Germinal center (tissue), 1 donor: Measurements from ENCODE around the gene CDH16.
"Not testable (repeated sequence)": the region's sequence is repeated elsewhere in the genome, so short reads cannot be mapped to it uniquely, and the experiment has no call there.

Source experiments
- DNase-seq: peaks from one replicate; pipeline ENCODE4 v3.0.0; 2012; ENCODE audit warnings: mixed read lengths, low spot score

The CDH16 gene

DNA sequence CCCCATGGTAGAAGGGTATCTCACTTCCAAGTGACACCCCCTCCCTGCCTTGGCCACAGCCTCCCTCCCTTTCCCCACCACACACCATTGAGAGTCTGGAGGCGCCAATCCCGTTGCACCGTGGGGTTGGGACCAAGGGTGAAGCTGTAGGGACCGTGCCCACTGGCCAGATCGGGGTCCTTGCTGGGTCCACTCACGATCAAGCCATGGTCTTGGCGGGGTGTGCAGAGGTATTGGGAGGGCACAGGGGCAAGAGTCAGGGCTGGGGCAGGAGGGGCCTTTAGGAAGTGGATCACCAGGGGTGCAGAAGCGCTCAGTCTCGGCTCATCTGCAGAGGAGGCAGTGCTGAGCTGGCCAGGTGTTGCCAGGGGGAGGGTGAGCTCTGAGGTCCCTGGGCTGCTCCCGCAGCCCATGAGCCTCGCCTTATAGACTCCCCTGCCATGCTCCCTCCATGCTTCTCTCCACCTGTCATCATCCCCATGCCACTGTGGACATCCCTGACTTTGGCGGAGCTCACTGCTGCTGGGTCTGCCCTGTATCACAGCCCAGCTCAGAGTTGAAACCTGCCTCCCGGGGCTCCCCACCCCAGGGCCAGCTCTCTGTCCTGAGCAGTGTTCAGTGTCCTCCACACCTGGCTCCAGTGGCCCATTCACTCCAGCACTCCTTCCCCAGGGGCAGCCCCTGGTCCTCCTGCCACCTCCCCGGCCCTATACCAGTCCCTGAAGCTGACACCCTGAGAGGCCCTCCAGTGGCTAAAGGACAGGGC is 8.3 kb downstream of the CDH16 start:
- no peak for DNase-seq

- DNase-seq: no peak
Observed at GRCh38 chr16:66908762-66909559, 9.7 kb downstream of the CDH16 start.

DNA sequence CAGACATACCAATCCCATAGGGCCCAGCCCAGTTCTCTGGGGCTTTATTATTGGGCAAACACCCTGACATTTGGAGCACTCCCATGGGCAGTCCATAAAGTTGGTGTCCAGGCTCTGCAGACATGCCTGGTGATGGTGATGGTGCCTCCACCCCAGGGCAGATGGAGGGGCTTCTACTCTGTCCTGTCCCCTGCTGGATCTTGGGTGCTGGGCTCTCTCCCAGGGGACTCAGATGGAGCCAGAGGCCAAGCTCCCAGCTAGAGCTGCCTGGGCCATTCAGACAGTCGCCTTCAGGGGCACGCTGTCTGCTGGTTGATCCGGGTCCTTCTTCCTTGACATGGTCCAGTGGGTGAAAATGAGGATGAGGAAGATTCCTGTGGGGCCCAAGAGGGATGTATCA is 10.6 kb downstream of the CDH16 start:
- no peak for DNase-seq

- DNase-seq: no peak
Observed at GRCh38 chr16:66906916-66907836, 11.5 kb downstream of the CDH16 start.

DNA sequence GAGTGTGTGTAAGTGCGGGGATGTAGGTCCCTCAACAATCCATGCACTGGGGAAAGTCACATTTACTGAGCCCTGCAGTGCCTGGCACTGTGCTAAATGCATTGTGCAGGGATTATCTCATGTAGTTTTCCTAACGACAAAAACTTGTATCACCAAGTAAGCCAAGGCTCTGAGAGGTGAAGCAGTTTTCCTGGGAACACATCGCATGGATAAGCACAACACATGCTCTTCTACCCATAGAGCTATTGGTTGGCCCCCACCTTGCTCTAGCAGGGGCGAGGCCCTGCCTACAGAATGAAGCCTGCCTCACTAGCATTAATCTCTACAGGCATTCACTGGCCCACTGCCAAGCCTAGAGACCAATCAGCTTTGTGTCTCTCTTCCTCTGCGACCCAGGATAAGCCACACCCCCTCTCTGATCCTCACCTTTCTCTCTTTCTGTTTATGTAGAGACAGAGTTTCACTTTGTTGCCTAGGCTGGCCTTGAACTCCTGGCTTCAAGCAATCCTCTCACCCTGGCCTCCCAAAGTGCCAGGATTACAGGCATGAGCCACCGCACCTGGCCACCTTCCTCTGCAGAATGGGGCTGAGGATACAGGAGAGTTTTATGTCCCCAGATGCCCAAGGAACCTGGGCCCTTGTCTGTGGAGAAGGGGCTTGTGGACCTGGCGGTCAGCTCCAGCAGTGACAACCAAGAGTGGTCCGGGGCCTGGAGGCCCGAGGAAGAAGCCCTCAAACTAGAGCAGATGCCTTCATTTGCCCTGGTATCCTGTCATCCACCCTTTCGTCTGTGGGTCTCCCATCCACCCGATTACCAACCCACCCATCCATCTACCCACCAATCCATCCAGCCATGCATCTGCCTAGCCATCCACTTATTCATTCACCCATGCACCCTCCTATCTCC is 12.8 kb downstream of the CDH16 start:
- no peak for DNase-seq

- DNase-seq: no peak
Observed at GRCh38 chr16:66904846-66905632, 13.6 kb downstream of the CDH16 start.

GRCh38 chr16:66904428-66904845 is 14.2 kb downstream of the CDH16 start:
- no peak for DNase-seq

DNA sequence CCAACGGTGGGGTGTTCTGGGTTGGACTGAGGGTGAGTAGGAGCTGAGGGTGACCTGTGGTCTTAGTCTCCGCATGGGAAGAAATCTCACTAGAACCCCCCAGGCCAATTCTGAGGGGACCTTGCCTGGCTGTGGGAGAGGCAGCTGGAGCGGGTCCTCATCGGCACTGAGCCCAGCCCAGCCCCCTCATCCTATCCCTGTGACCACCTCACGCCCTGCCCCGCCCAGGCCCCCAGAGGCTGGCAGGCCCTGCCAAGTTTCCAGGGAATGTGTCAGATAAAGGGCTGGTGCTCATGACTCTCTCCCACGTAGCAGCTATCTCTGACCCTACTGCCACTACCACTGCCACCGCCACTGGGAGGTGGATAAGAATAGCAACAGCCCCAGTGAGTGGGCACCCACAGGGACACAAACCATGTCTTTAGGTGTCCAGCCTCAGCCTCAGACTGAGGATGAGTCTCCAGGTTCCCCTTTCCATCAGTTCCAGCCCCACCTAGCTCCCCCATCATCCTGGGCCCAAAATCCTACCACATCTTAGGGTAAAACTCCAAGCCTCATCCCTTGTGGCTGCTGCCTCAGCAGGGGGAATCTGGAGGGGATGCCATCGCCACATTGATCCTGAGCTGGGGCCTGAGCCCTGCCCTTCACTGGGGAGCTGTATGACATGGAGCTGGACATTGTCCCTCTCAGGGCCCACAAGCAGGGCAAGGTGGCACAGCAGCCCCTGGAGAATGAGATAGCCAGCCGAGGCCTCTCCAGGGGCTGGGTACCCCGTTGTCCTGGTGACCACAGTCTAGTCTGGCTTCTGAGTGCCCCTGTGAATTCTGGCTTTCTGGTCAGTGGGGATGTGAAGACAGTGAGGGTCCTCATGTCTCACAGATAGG is 14.9 kb downstream of the CDH16 start:
- DNase-seq: no peak

GRCh38 chr16:66902648-66903543 is 15.8 kb downstream of the CDH16 start:
- DNase-seq: no peak

DNA sequence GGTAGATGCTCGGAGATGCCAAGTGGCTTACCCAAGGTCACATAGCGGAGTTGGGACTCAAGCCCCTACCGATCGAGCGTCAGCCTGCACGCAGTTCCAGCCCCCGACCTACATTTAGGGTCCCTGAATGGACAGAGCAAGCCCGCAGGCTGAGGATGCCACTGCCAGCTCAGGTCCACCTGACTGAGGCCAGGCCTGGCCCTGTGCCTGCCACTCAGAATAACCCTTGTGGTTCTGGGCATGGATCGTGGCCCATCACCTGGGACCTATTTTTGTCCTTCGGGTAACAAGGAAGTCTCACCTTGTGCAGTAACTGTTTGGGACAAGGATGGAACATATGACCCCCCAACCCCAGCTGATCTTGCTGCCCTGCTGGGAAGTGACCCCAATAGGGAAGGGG is 17.1 kb downstream of the CDH16 start:
- no peak for DNase-seq

DNA sequence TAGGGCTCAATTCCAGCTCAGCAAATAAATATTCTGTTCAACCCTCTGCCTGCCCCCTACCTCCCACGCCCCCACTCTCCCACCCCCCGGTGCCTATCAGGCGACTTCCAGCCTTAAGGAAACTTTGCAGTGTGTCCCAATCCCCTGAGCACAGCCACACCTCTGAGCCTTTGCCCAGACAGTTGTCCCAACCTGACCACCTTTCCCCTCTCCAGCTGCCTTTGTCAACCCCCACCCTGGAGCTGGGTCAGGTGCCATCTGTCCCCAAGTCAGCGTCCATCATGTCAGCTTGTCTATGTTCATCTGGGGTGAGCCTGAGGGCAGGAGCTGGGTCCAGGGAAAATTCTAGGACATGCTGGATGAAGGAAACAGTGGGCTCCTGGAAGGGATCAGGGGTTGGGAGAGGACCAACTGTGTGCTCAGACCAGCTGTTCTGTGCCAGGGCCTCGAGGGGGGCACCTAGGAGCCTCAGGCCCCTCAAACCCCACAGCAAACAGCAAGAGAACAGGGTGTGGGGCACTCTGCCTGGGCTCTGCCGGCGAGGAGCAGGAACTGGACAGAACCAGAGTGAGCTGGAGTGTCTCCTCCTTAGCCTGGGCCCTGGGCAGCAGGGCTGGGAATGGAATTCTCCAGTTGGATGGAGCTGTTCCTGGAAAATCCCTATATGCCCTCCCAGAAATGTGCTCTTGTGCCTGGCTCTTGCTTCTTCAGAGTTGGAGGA is 17.8 kb downstream of the CDH16 start:
- DNase-seq: no peak

DNA sequence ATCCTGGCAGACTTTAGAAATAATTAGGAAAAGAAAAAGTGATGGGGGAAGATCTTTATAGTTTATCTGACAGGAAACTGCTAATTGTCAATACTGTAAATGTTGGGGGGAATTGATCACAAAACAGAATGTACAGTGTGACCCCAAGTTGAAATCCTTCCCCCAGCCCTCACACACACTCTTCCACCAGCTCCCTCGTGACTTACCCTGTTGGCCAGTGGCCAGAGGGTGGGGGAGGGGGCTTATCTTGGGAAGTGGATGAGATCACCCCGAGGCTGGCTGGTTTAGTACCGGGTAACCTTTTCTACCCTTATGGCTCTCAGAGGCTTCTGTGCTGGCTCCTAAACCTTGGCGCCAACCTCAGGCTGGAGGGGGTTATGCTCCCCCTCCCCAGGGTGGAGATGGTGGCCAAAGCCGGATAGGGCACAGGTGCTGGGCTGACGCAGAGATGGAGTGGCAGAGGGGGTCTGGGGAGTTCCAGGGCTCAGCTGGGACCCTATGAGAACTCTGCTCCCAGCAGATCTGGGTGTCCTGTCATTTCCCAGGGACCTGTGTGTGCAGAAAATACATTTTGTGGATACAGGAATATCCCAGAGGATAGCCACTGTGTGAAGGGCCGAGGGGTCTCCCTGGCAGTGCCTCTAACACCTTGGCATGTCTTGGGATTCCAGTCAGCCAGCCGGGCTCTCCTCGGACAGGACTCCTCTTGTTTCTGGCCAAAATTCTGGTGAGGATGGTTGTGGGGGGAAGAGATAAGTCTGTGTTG is 18.6 kb downstream of the CDH16 start:
- DNase-seq: no peak

DNA sequence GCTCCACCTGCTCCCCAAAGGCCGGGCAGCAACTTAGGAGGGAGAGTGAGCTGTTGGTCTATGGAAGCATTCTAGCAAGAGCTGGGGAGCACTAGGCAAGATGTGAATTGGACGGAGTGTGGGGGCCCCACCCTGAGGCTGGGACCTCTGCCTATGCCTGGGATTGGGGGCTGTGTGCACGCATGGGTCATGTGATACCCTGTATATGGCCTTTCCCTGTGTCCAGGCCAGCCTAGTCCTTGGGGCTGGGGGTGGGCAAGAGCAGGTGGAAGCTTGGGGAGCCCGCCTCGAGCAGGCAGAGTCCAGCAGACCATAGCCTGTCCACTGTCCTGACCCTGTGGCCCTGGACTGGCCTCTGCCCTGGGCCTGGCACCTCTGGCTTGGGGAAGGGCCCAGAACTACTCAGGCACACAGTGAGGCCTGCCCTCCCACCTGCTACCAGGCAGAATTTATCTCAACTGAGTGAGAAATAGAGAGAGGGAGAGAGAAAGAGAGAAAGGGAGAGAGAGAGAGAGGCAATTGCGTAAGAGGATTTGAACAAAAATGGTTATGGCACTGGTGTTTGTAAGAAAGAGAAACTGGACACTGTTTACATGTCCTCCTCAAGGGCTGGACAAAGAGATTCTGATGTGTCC is 19.3 kb downstream of the CDH16 start:
- DNase-seq: no peak

DNA sequence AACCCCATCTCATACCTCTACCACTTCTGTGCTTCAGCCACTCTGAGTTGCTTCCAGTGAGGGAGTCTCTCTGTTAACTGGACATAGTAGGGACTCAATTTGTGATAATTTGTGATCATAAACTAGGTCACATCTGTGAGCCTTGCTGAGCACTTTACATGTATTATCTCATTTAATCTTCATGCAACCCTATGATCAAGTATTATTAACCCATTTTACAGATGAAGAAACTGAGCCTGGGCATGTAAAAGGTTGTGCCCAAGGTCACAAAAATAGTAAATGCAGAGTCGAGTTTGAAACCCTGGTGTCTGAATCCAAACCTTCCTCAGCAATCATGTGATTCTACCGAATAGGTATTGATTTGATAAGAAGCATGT is 19.8 kb downstream of the CDH16 start:
- no peak for DNase-seq

DNA sequence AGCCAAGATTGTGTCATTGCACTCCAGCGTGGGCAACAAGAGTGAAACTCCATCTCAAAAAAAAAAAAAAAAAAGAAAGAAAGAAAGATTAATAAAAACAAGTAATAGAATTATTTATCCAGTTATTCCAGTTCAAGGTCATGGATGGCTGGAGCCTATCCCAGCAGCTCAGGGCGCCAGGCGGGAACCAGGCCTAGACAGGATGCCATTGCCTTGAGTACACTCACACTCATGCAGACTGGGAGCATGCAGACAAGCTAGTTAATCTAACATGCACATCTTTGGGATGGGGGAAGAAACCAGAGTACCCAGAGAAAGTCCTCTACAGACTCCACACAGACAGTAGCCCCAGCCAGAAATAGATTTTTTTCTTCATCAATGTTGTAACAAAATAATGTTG is 20.5 kb downstream of the CDH16 start:
- DNase-seq: no peak

DNA sequence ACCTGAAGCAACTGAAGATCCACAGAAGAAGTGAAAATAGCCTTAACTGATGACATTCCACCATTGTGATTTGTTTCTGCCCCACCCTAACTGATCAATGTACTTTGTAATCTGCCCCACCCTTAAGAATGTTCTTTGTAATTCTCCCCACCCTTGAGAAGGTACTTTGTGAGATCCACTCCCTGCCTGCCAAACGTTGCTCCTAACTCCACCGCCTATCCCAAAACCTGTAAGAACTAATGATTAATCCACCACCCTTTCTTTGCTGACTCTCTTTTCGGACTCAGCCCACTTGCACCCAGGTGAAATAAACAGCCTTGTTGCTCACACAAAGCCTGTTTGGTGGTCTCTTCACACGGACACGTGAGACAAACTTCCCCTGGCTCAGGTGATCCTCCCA is 22.0 kb downstream of the CDH16 start:
- not testable (repeated sequence) for DNase-seq

- DNase-seq: peak; percentile 1
Observed at GRCh38 chr16:66895999-66896398, 22.7 kb downstream of the CDH16 start.
